SK-N-SH (cell line): ENCODE results near the gene KBTBD2. TPM values are rescaled to one million over a fixed set of nuclear protein-coding genes. Genes with fewer than 3 reads are reported as not detected.
A peak's percentile ranks its signal among the peaks of the same experiment; 100 is the strongest.

Experiments used
- CTCF ChIA-PET: fragments of 300-600, 350-600 bp; formaldehyde crosslinking; extraction: SDS; loops from one replicate; lab custom pipeline; 2021; lab: Yijun Ruan, JAX
- POLR2A ChIA-PET: fragments of 350-600 bp; sonication (Branson Sonifier 250); formaldehyde crosslinking; extraction: SDS; loops from one replicate; lab custom pipeline; 2020; ENCODE audit warnings: antibody characterized with exemption, inconsistent platforms; lab: Yijun Ruan, JAX
- DNase-seq: peaks from one replicate; pipeline ENCODE4 v3.0.0; 2012
- H2AFZ ChIP-seq: fragments of 200-600 bp; sonication (generic); 2 replicates; pipeline ENCODE4 v1.8.1; 2016; ENCODE audit warnings: antibody characterized with exemption, mild to moderate bottlenecking, low read depth
- H3F3A ChIP-seq: fragments of 200-600 bp; sonication (generic); replicated peaks from 2 replicates; pipeline ENCODE3; 2016; ENCODE audit warnings: antibody characterized with exemption, mild to moderate bottlenecking; ENCODE audit not compliant: insufficient read depth
- H3K27ac ChIP-seq, 2 experiments: fragments of 200-500 bp in 1 of 2; fragments of 200-600 bp in 1 of 2; sonication (Bioruptor generic) in 1 of 2; sonication (generic), shearing (Covaris generic) in 1 of 2; 2 replicates each; pipeline versions ENCODE4 v1.5.1 to v1.6.1; 2014 to 2016; ENCODE audit warnings: low read depth in 2 of 2, inconsistent platforms in 1 of 2, low read length in 1 of 2, mild to moderate bottlenecking in 1 of 2, mixed read lengths in 1 of 2
- H3K27me3 ChIP-seq: fragments of 200-600 bp; sonication (generic), shearing (Covaris generic); 2 replicates; pipeline ENCODE4 v1.6.1; 2016; ENCODE audit warnings: mixed run types; ENCODE audit not compliant: insufficient read depth
- H3K36me3 ChIP-seq, 2 experiments: fragments of 200-500 bp in 1 of 2; fragments of 200-600 bp in 1 of 2; sonication (Bioruptor generic) in 1 of 2; sonication (generic) in 1 of 2; replicated peaks in 1 of 2; 2 replicates each; pipeline versions ENCODE3 to v1.5.1; 2014 to 2016; ENCODE audit warnings: low read length in 1 of 2, mild to moderate bottlenecking in 1 of 2; ENCODE audit not compliant: insufficient read depth in 2 of 2, control insufficient read depth in 1 of 2
- H3K4me1 ChIP-seq, 2 experiments: fragments of 200-500 bp in 1 of 2; fragments of 200-600 bp in 1 of 2; sonication (Bioruptor generic) in 1 of 2; sonication (generic), shearing (Covaris generic) in 1 of 2; 2 replicates each; pipeline versions ENCODE4 v1.5.1 to v1.6.1; 2014 to 2016; ENCODE audit warnings: low read depth in 1 of 2, low read length in 1 of 2, mixed run types in 1 of 2; ENCODE audit not compliant: insufficient read depth in 2 of 2, control insufficient read depth in 1 of 2
- H3K4me2 ChIP-seq: fragments of 200-600 bp; sonication (generic), shearing (Covaris generic); 2 replicates; pipeline ENCODE4 v1.6.1; 2017; ENCODE audit warnings: mixed run types
- H3K4me3 ChIP-seq, 2 experiments: fragments of 200-500 bp in 1 of 2; fragments of 200-600 bp in 1 of 2; sonication (Bioruptor generic) in 1 of 2; sonication (generic), shearing (Covaris generic) in 1 of 2; 2 replicates each; pipeline versions ENCODE4 v1.5.1 to v1.8.1; 2014 to 2016; ENCODE audit warnings: low read depth in 2 of 2, inconsistent platforms in 1 of 2, low read length in 1 of 2, mild to moderate bottlenecking in 1 of 2, mixed read lengths in 1 of 2, moderate library complexity in 1 of 2
- H3K79me2 ChIP-seq: fragments of 200-600 bp; sonication (generic); 2 replicates; pipeline ENCODE4 v1.8.1; 2017; ENCODE audit warnings: mild to moderate bottlenecking; ENCODE audit not compliant: insufficient read depth
- H3K9ac ChIP-seq: fragments of 200-600 bp; sonication (generic); 2 replicates; pipeline ENCODE4 v1.6.1; 2017; ENCODE audit warnings: mixed run types
- H3K9me2 ChIP-seq: fragments of 200-600 bp; sonication (generic); 2 replicates; pipeline ENCODE4 v1.6.1; 2017; ENCODE audit warnings: mixed run types
- H3K9me3 ChIP-seq: fragments of 200-600 bp; sonication (generic); 2 replicates; pipeline ENCODE4 v1.6.1; 2017; ENCODE audit warnings: mixed run types, mild to moderate bottlenecking, moderate library complexity
- H4K20me1 ChIP-seq: fragments of 200-600 bp; sonication (generic); 2 replicates; pipeline ENCODE4 v1.6.1; 2017; ENCODE audit warnings: mild to moderate bottlenecking, mixed run types; ENCODE audit not compliant: insufficient read depth
- CHD2 ChIP-seq: fragments of 150-350 bp; IDR thresholded peaks from 2 replicates; pipeline ENCODE4 v1.6.1; 2018; ENCODE audit warnings: low read length; ENCODE audit not compliant: partially characterized antibody
- CTCF ChIP-seq: fragments of 200-600 bp; sonication (generic); IDR thresholded peaks from 2 replicates; pipeline ENCODE4 v1.6.1; 2017; ENCODE audit warnings: antibody characterized with exemption, mild to moderate bottlenecking, moderate library complexity
- MXI1 ChIP-seq: IDR thresholded peaks from 2 replicates; pipeline ENCODE4 v1.6.1; 2012; ENCODE audit warnings: mild to moderate bottlenecking, low read depth, low read length, improper control_type of control experiment
- PBX3 ChIP-seq: IDR thresholded peaks from 2 replicates; pipeline ENCODE4; 2012
- POLR2AphosphoS5 ChIP-seq: IDR thresholded peaks from 2 replicates; pipeline ENCODE4 v1.6.1; 2012; ENCODE audit warnings: low read depth, low read length
- RAD21 ChIP-seq: IDR thresholded peaks from 2 replicates; pipeline ENCODE4 v1.6.1; 2012; ENCODE audit warnings: mild to moderate bottlenecking, low read length
- RFX5 ChIP-seq: IDR thresholded peaks from 2 replicates; pipeline ENCODE4 v1.6.1; 2012; ENCODE audit warnings: mild to moderate bottlenecking, improper control_type of control experiment, low read length
- RXRA ChIP-seq: IDR thresholded peaks from 2 replicates; pipeline ENCODE4 v1.4.0; 2012; ENCODE audit warnings: low read depth, mild to moderate bottlenecking, borderline replicate concordance
- TAF1 ChIP-seq: IDR thresholded peaks from 2 replicates; pipeline ENCODE4 v1.6.1; 2012; ENCODE audit warnings: low read depth, mild to moderate bottlenecking, low read length, moderate library complexity, borderline replicate concordance
- TCF12 ChIP-seq: IDR thresholded peaks from 2 replicates; pipeline ENCODE4 v1.4.0; 2012
- TEAD4 ChIP-seq: IDR thresholded peaks from 2 replicates; pipeline ENCODE4 v1.4.0; 2012; ENCODE audit warnings: mild to moderate bottlenecking, borderline replicate concordance; ENCODE audit not compliant: insufficient read depth
- USF1 ChIP-seq: IDR thresholded peaks from 2 replicates; pipeline ENCODE4 v1.4.0; 2012; ENCODE audit warnings: low read depth, borderline replicate concordance
- YY1 ChIP-seq: IDR thresholded peaks from 2 replicates; pipeline ENCODE4 v1.4.0; 2012; ENCODE audit warnings: low read depth, mild to moderate bottlenecking
- WGBS: methylation state at CpG from one replicate; pipeline ENCODE4 v1.1.6; 2017; ENCODE audit warnings: low lambda C conversion rate; 5-methylcytosine and 5-hydroxymethylcytosine counted together
- polyA plus RNA-seq, 3 experiments: library from polyadenylated mRNA; depleted of rRNA; stranded (reverse); fragments of >200 nt; gene quantifications; 2 replicates each; pipeline ENCODE4 v1.2.3, GENCODE V29; 2012

The KBTBD2 gene
- polyA plus RNA-seq, 1 of the 3 experiments (the other 2 are of a cell fraction), result 23.6 TPM

GRCh38 chr7:32887395-32887794 lies 4.2 kb downstream of the KBTBD2 start (continued):
- TF ChIP-seq POLR2AphosphoS5 (no peak), RAD21 (no peak), CHD2 (no peak), TCF12 (no peak), USF1 (no peak)

GRCh38 chr7:32881074-32881982 lies 10.2 kb downstream of the KBTBD2 start:
- Histone ChIP-seq H3F3A (peaks cover 35% of the 10 kb centered on the region), H3K36me3 (peaks cover 0 to 29% of the 10 kb centered on the region in 2 experiments), H3K4me1 (peaks cover 4 to 30% of the 10 kb centered on the region in 2 experiments; a peak in 3 of 4 replicates), H3K9me2 (no peaks in the 10 kb centered on the region), H3K79me2 (peaks cover 100% of the 10 kb centered on the region), H3K9me3 (no peaks in the 10 kb centered on the region), H3K27me3 (no peaks in the 10 kb centered on the region), H4K20me1 (peaks cover 88% of the 10 kb centered on the region), H3K4me3 (no peak overlapping the region), H3K9ac (no peak overlapping the region), H2AFZ (no peak overlapping the region), H3K4me2 (peak overlapping the region; percentile 58), H3K27ac (peak overlapping the region; percentile 40 to 60)
- TF ChIP-seq YY1, result no peak
- no peak for TF ChIP-seq TAF1
- TF ChIP-seq CTCF, result no peak
- 0 out of 2 replicates have a peak, but pooled peaks have one; percentile 11 for TF ChIP-seq RXRA
- no peak for TF ChIP-seq MXI1
- peak; percentile 39 for TF ChIP-seq TCF12
- TF ChIP-seq TEAD4, result peak; percentile 49; the same call in 1 of the 2 replicates
- TF ChIP-seq PBX3, result peak; percentile 69
- peak; percentile 36; the same call in 1 of the 2 replicates for TF ChIP-seq POLR2AphosphoS5
- no peak for TF ChIP-seq RFX5
- no peak for DNase-seq
- ChIA-PET POLR2A (no interaction called here), CTCF (interaction anchor here (0.6 to 4.0 kb wide), 4 partner anchors 20 to 81 kb away, joined by 3 to 18 read pairs (median 6); no protein-coding TSS in a partner anchor)
- WGBS, result 66% methylated on average over 2 of the region's 2 CpGs
